CD4-positive, alpha-beta memory T cell (primary cell): Measurements from ENCODE around the gene ENAH. TPM values are rescaled to one million over a fixed set of nuclear protein-coding genes. Genes with fewer than 3 reads are reported as not detected.

Source experiments
- CTCF ChIA-PET: fragments of 350-600 bp; sonication (Branson Sonifier 250); formaldehyde crosslinking; loops from one replicate; lab custom pipeline; 2021; ENCODE audit warnings: inconsistent platforms; ENCODE audit not compliant: partially characterized antibody; lab: Charles Lee
- POLR2A ChIA-PET: fragments of 350-600 bp; sonication (Branson Sonifier 250); formaldehyde crosslinking; loops from one replicate; lab custom pipeline; 2021; ENCODE audit not compliant: partially characterized antibody; lab: Charles Lee
- DNase-seq, 5 donors: peaks; one replicate each; pipeline versions ENCODE4 v3.0.0 to v3.0.0-alpha.2; 2020 to 2022; ENCODE audit warnings: mixed read lengths in 1 of 5
- H3K27ac ChIP-seq: one replicate; pipeline ENCODE4 v1.7.0; 2013; ENCODE audit warnings: low read depth, low read length
- H3K27me3 ChIP-seq: 2 replicates; pipeline ENCODE4 v1.7.0; 2013; ENCODE audit warnings: mild to moderate bottlenecking, low read length, moderate library complexity; ENCODE audit not compliant: insufficient read depth
- H3K36me3 ChIP-seq: 2 replicates; pipeline ENCODE4 v1.7.0; 2013; ENCODE audit warnings: mild to moderate bottlenecking, low read length, moderate library complexity; ENCODE audit not compliant: insufficient read depth
- H3K4me1 ChIP-seq: 2 replicates; pipeline ENCODE4 v1.7.0; 2013; ENCODE audit warnings: mild to moderate bottlenecking, low read length, moderate library complexity; ENCODE audit not compliant: insufficient read depth
- H3K4me3 ChIP-seq, 2 donors: one replicate each; pipeline ENCODE4 v1.7.0; 2013; ENCODE audit warnings: low read length in 2 of 2, mild to moderate bottlenecking in 1 of 2
- H3K9me3 ChIP-seq, 2 donors: one replicate each; pipeline ENCODE4 v1.7.0; 2013; ENCODE audit warnings: low read length in 2 of 2, control low read depth in 1 of 2; ENCODE audit not compliant: control insufficient read depth in 1 of 2
- H3K27ac Mint-ChIP-seq, 7 donors: one replicate each; pipeline ENCODE4 v1.8.0; 2020 to 2021; ENCODE audit warnings: mixed read lengths in 7 of 7, mild to moderate bottlenecking in 6 of 7, inconsistent platforms in 3 of 7, moderate library complexity in 3 of 7
- H3K27me3 Mint-ChIP-seq, 2 donors: one replicate each; pipeline ENCODE4 v1.8.0; 2020 to 2021; ENCODE audit warnings: mixed read lengths in 2 of 2
- H3K36me3 Mint-ChIP-seq, 2 donors: one replicate each; pipeline ENCODE4 v1.8.0; 2020 to 2021; ENCODE audit warnings: mixed read lengths in 2 of 2, inconsistent platforms in 1 of 2, mild to moderate bottlenecking in 1 of 2
- H3K4me1 Mint-ChIP-seq, 4 donors: one replicate each; pipeline ENCODE4 v1.8.0; 2020 to 2021; ENCODE audit warnings: mixed read lengths in 4 of 4, mild to moderate bottlenecking in 1 of 4
- H3K4me3 Mint-ChIP-seq, 8 donors: one replicate each; pipeline ENCODE4 v1.8.0; 2020 to 2021; ENCODE audit warnings: mixed read lengths in 8 of 8, mild to moderate bottlenecking in 7 of 8, moderate library complexity in 6 of 8, inconsistent platforms in 3 of 8
- H3K9me3 Mint-ChIP-seq, 8 donors: one replicate each; pipeline ENCODE4 v1.8.0; 2020 to 2021; ENCODE audit warnings: mixed read lengths in 8 of 8, mild to moderate bottlenecking in 5 of 8, inconsistent platforms in 3 of 8, moderate library complexity in 1 of 8
- intact Hi-C: fragments of 100-400 bp; cut with micrococcal nuclease; formaldehyde crosslinking; loops from one replicate; pipeline ENCODE4 v1.15.1; 2023
- polyA plus RNA-seq, 2 donors: library from polyadenylated mRNA; unstranded; fragments of 300-500 nt; fragmentation: Illumina TruSeq; gene quantifications; one replicate each; pipeline ENCODE4 v1.2.3, GENCODE V29; 2021
- total RNA-seq, 2 experiments: library from RNA; stranded (reverse); gene quantifications; one replicate each; pipeline ENCODE4 v1.2.3, GENCODE V29; 2021

Gene ENAH
- total and polyA plus RNA-seq, 4 experiments from 2014 or later = 0.26 TPM; not detected in 3

DNA sequence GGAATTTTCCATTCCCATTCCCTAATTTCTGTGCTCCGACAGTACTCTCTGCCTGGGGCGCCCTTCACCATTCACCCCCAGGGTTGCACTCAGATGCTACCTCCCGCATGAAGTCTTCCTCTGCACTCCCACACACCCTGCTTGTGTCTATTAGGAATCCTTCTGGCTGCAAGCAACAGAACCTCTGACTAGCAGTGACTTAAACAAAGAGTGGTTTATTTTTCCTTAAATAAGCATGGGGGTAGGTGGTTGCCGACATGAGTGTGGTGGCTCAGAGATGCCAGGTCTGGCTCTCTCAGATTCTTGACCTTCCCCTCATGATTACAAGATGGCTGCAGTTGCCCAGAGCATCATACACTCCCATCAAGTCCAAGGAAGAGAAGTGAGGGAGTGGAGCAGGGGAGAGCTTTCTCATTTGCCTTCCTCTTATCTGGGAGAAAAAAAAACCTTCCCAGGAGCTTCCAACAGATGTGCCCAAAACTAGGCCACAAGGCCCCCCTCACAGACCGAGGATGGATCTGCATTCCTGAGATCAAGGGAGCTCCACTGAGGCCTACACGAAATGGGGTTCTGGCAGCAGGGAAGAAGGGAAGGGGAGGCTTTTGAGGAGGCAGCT, 175.5 kb downstream of the ENAH start:
- no peak overlapping the region for H3K4me3 ChIP-seq
- no peaks in the 10 kb centered on the region for H3K9me3 ChIP-seq
- H3K36me3 ChIP-seq = no peaks in the 10 kb centered on the region
- no peak for DNase-seq
- Mint-ChIP-seq H3K27ac (peak overlapping the region in 6 of 7 donors; percentile 13 to 87 (median 66)), H3K4me3 (peak overlapping the region in 7 of 8 donors; percentile 13 to 75 (median 59)), H3K27me3 (peaks cover 0 to 5% of the 10 kb centered on the region in 2 donors), H3K36me3 (no peaks in the 10 kb centered on the region), H3K4me1 (peaks cover 27 to 50% (median 34%) of the 10 kb centered on the region in 4 donors), H3K9me3 (peaks cover 0 to 1% (median 0%) of the 10 kb centered on the region in 8 donors)
- H3K27me3 ChIP-seq = no peaks in the 10 kb centered on the region
- H3K4me1 ChIP-seq = peaks cover 36% of the 10 kb centered on the region
- POLR2A ChIA-PET = interaction anchor here (0.6 to 3.7 kb wide), 3 partner anchors 10 to 300 kb away, joined by 3 to 19 read pairs (median 4); partner anchors contain the start of gene SRP9
- intact Hi-C loops = loop anchor here (10.0 kb wide), 2 partner anchors 77 to 367 kb away; no protein-coding TSS in a partner anchor
- CTCF ChIA-PET = interaction anchor here (0.5 to 4.3 kb wide), 12 partner anchors 9 to 648 kb away, joined by 3 to 19 read pairs (median 4); partner anchors contain the start of gene SRP9
- no peak overlapping the region for H3K27ac ChIP-seq

DNA sequence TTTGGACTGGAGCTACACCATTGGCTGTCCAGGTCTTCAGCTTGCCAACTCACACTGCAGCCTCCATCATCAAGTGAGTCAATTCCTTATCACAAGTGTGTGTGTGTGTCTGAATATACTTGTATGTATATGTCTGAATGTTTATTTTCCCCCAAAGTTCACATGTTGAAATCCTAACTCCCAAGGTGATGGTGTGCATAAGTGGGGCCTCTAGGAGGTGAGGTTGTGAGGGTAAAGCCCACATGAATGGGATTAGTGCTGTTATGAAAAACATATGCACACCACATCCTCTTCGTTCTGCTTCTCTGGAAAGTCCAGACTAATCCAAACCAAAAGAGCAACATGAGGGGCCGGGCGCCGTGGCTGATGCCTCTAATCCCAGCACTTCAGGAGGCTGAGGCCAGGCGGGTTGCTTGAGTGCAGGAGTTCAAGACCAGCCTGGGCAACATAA, 176.4 kb downstream of the ENAH start:
- Histone ChIP-seq H3K27ac (no peak overlapping the region), H3K27me3 (no peaks in the 10 kb centered on the region), H3K4me3 (no peak overlapping the region), H3K9me3 (no peaks in the 10 kb centered on the region), H3K36me3 (no peaks in the 10 kb centered on the region), H3K4me1 (peaks cover 36% of the 10 kb centered on the region)
- H3K27me3 Mint-ChIP-seq = peaks cover 0 to 3% of the 10 kb centered on the region in 2 donors
- CTCF ChIA-PET = interaction anchor here (0.5 to 4.3 kb wide), 10 partner anchors 8 to 511 kb away, joined by 3 to 48 read pairs (median 4); partner anchors contain the start of gene SRP9
- intact Hi-C loops = loop anchor here (10.0 kb wide), 2 partner anchors 78 to 368 kb away; no protein-coding TSS in a partner anchor
- POLR2A ChIA-PET = interaction anchor here (1.5 to 3.7 kb wide), 2 partner anchors 9 to 32 kb away, joined by 4 to 19 read pairs; no protein-coding TSS in a partner anchor
- H3K27ac Mint-ChIP-seq = peak overlapping the region in 4 of 7 donors; percentile 45 to 81 (median 64)
- DNase-seq = no peak
- no peaks in the 10 kb centered on the region for H3K36me3 Mint-ChIP-seq
- peaks cover 27 to 50% (median 34%) of the 10 kb centered on the region in 4 donors for H3K4me1 Mint-ChIP-seq
- peaks cover 0 to 1% (median 0%) of the 10 kb centered on the region in 8 donors for H3K9me3 Mint-ChIP-seq
- H3K4me3 Mint-ChIP-seq = peak overlapping the region in 2 of 8 donors; percentile 8 to 69

DNA sequence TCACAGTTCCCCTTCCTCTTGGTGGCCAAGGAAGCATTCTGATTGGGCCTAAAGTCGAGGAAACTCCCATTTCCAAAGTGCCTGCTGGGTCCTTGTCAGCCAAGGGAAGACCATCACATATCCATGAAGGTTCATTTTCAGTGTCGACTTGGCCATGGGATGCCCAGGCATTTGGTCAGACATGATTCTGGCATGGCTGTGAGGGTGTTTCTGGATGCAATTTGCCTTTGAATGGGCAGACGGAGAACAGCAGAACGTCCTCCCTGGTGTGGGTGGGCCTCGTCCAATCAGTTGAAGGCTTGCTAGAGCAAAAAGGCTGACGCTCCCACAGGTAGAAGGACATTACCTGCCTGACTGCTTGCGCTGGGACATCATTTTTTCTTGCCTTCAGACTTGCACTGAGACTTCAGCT, 176.8 kb downstream of the ENAH start:
- Mint-ChIP-seq H3K27me3 (peaks cover 0 to 3% of the 10 kb centered on the region in 2 donors), H3K4me3 (no peak overlapping the region), H3K9me3 (peaks cover 0 to 1% (median 0%) of the 10 kb centered on the region in 8 donors), H3K27ac (peak overlapping the region in 3 of 7 donors; percentile 38 to 81 (median 79)), H3K4me1 (peaks cover 27 to 50% (median 35%) of the 10 kb centered on the region in 4 donors), H3K36me3 (no peaks in the 10 kb centered on the region)
- Histone ChIP-seq H3K4me1 (peaks cover 36% of the 10 kb centered on the region), H3K36me3 (no peaks in the 10 kb centered on the region), H3K27ac (no peak overlapping the region), H3K27me3 (no peaks in the 10 kb centered on the region), H3K9me3 (no peaks in the 10 kb centered on the region), H3K4me3 (no peak overlapping the region)
- POLR2A ChIA-PET = interaction anchor here (1.5 to 3.7 kb wide), 4 partner anchors 8 to 50 kb away, joined by 4 to 19 read pairs (median 6); no protein-coding TSS in a partner anchor
- intact Hi-C loops = loop anchor here (10.0 kb wide), 2 partner anchors 79 to 369 kb away; no protein-coding TSS in a partner anchor
- CTCF ChIA-PET = interaction anchor here (0.7 to 4.8 kb wide), 9 partner anchors 8 to 512 kb away, joined by 3 to 48 read pairs (median 15); partner anchors contain the start of gene SRP9
- DNase-seq = no peak

DNA sequence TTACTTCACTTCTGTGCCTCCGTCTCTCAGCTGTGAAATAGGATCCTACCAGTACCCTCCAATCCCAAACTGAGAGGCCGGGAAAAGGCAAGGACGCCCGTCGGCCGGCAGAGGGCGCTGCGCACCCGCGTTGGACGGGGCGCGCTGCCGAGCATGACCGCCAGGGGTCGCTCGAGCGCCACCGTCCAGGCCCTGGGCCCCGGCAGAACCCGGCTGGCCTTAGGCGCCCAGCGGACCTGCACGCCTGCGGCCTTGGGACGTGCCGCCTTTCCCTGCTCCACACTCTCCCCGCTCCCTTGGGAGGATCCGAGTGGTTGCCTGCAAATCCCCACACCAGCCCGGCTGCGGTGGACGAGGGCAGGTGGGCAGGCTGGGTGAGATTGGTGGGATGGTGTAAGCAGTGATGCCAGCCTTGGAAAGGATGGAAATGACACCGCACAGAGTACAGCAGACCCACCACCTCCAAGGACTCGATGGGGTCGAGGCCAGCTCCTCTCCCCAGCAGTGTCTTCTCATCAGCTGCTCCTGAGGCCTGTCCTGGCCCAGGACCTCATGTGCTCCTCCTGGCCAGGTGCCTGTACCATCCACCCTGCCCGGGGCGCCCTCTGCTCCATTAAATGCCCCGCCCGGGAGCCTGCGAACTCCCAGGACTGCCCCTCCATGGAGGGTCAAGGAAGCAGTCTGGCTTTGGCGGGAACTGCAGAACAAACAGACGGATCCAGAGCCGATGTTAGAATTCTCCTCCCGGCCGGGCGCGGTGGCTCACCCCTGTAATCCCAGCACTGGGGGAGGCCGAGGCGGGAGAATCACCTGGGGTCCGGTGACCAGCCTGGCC, 177.7 kb downstream of the ENAH start:
- DNase-seq = peak in 4 of 5 donors; percentile 66 to 80 (median 69)
- H3K4me1 ChIP-seq = peaks cover 36% of the 10 kb centered on the region
- H3K9me3 ChIP-seq = no peaks in the 10 kb centered on the region
- CTCF ChIA-PET = interaction anchor here (0.6 to 4.8 kb wide), 33 partner anchors 7 to 645 kb away, joined by 3 to 48 read pairs (median 5); partner anchors contain the start of genes PYCR2 and SRP9
- Mint-ChIP-seq H3K27ac (peak overlapping the region in 5 of 7 donors; percentile 5 to 75 (median 23)), H3K9me3 (peaks cover 0 to 1% (median 0%) of the 10 kb centered on the region in 8 donors), H3K27me3 (peaks cover 0 to 3% of the 10 kb centered on the region in 2 donors), H3K4me1 (peaks cover 27 to 50% (median 35%) of the 10 kb centered on the region in 4 donors), H3K4me3 (no peak overlapping the region), H3K36me3 (no peaks in the 10 kb centered on the region)
- no peak overlapping the region for H3K4me3 ChIP-seq
- H3K27me3 ChIP-seq = no peaks in the 10 kb centered on the region
- intact Hi-C loops = loop anchor here (1.0 to 10.0 kb wide), 8 partner anchors 48 to 722 kb away; partner anchors contain the start of gene SRP9
- H3K36me3 ChIP-seq = no peaks in the 10 kb centered on the region
- H3K27ac ChIP-seq = no peak overlapping the region
- POLR2A ChIA-PET = interaction anchor here (0.7 to 1.9 kb wide), 5 partner anchors 30 to 367 kb away, joined by 3 to 6 read pairs (median 5); partner anchors contain the start of genes LBR and SRP9

DNA sequence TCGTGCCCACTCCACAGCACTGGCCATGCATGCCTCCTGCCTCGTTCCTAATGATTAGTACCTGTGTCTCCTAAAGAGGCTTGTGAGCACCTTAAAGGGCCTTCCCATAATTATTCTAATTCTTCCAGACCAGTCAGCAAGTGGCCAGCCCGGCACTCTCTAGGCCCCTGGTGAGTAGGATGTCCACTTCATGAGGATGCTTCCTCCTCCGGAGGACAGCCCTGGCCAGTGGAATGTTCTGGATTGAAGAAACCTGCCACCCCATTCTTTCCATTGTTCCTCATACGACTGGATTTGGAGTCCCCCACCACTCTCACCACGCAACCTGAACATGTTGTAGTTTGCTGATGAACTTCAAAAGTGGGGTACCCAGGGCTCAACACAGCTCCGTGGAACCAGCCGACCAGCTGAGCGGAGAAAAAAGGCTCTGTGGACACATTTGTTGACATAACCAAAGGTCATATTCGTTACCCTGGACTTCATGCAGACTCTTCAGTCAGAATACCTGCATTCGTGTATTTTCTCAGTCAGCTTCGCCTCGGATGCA, 178.4 kb downstream of the ENAH start:
- POLR2A ChIA-PET = interaction anchor here (0.5 to 1.9 kb wide), 6 partner anchors 30 to 367 kb away, joined by 3 to 6 read pairs (median 4); partner anchors contain the start of genes LBR and SRP9
- peak overlapping the region in 1 of 8 donors; percentile 55 for H3K4me3 Mint-ChIP-seq
- CTCF ChIA-PET = interaction anchor here (0.6 to 4.8 kb wide), 30 partner anchors 10 to 646 kb away, joined by 3 to 48 read pairs (median 5); partner anchors contain the start of genes PYCR2 and SRP9
- H3K27me3 Mint-ChIP-seq = peaks cover 0 to 3% of the 10 kb centered on the region in 2 donors
- peaks cover 38% of the 10 kb centered on the region for H3K4me1 ChIP-seq
- intact Hi-C loops = loop anchor here (2.0 to 10.0 kb wide), 5 partner anchors 48 to 648 kb away; partner anchors contain the start of gene SRP9
- no peaks in the 10 kb centered on the region for H3K36me3 Mint-ChIP-seq
- peaks cover 27 to 51% (median 35%) of the 10 kb centered on the region in 4 donors for H3K4me1 Mint-ChIP-seq
- no peaks in the 10 kb centered on the region for H3K27me3 ChIP-seq
- peaks cover 0 to 1% (median 0%) of the 10 kb centered on the region in 8 donors for H3K9me3 Mint-ChIP-seq
- DNase-seq = no peak
- no peaks in the 10 kb centered on the region for H3K36me3 ChIP-seq
- peak overlapping the region in 5 of 7 donors; percentile 4 to 75 (median 37) for H3K27ac Mint-ChIP-seq
- H3K27ac ChIP-seq = no peak overlapping the region
- H3K4me3 ChIP-seq = no peak overlapping the region
- no peaks in the 10 kb centered on the region for H3K9me3 ChIP-seq
